GM23338 (cell line): ENCODE results near the gene PTPN7. TPM values are rescaled to one million over a fixed set of nuclear protein-coding genes. Genes with fewer than 3 reads are reported as not detected.

ENCODE experiments used
- ATAC-seq: fragments of 200-7000 bp; cut with Tn5 transposase; 3 replicates; pipeline ENCODE4 v1.9.1; 2020
- DNase-seq: peaks from one replicate; pipeline ENCODE4 v3.0.0-alpha.2; 2015; ENCODE audit warnings: low spot score
- H2AFZ ChIP-seq: fragments of 200-600 bp; sonication (generic); 2 replicates; pipeline ENCODE4 v1.8.0; 2016; ENCODE audit warnings: antibody characterized with exemption, mild to moderate bottlenecking, moderate library complexity
- H3F3A ChIP-seq: fragments of 200-600 bp; sonication (generic); replicated peaks from 2 replicates; pipeline ENCODE4 v1.8.0; 2017; ENCODE audit warnings: antibody characterized with exemption, mixed run types, low read depth
- H3K27ac ChIP-seq: fragments of 200-600 bp; sonication (generic); 2 replicates; pipeline ENCODE4 v1.6.1; 2016; ENCODE audit warnings: low read depth
- H3K27me3 ChIP-seq: fragments of 200-600 bp; sonication (generic); 2 replicates; pipeline ENCODE4 v1.8.0; 2016; ENCODE audit warnings: mild to moderate bottlenecking, mixed run types, moderate library complexity; ENCODE audit not compliant: insufficient read depth
- H3K36me3 ChIP-seq: fragments of 200-600 bp; sonication (generic); 2 replicates; pipeline ENCODE4 v1.8.0; 2016; ENCODE audit warnings: mild to moderate bottlenecking; ENCODE audit not compliant: insufficient read depth
- H3K4me1 ChIP-seq: fragments of 200-600 bp; sonication (generic); 2 replicates; pipeline ENCODE4 v1.8.0; 2016; ENCODE audit warnings: mild to moderate bottlenecking, moderate library complexity; ENCODE audit not compliant: insufficient read depth
- H3K4me2 ChIP-seq: fragments of 200-600 bp; sonication (generic); 2 replicates; pipeline ENCODE4 v1.7.1; 2017; ENCODE audit warnings: mixed run types
- H3K4me3 ChIP-seq: fragments of 200-600 bp; sonication (generic); 2 replicates; pipeline ENCODE4 v1.6.1; 2016; ENCODE audit warnings: mixed run types
- H3K79me2 ChIP-seq: fragments of 200-600 bp; sonication (generic); replicated peaks from 2 replicates; pipeline ENCODE4 v1.8.0; 2017; ENCODE audit warnings: mild to moderate bottlenecking; ENCODE audit not compliant: insufficient read depth
- H3K9me2 ChIP-seq: fragments of 200-600 bp; sonication (generic); 2 replicates; pipeline ENCODE4 v1.8.0; 2017; ENCODE audit not compliant: insufficient read depth
- H4K20me1 ChIP-seq: fragments of 200-600 bp; sonication (generic); replicated peaks from 2 replicates; pipeline ENCODE4 v1.8.0; 2017; ENCODE audit warnings: mild to moderate bottlenecking; ENCODE audit not compliant: insufficient read depth
- H3K27ac Mint-ChIP-seq: 2 replicates; pipeline ENCODE4 v1.8.0; 2020; ENCODE audit warnings: inconsistent platforms, mild to moderate bottlenecking, moderate library complexity, mixed read lengths
- H3K27me3 Mint-ChIP-seq: 3 replicates; pipeline ENCODE4 v1.8.0; 2022; ENCODE audit warnings: low read depth, mild to moderate bottlenecking, moderate library complexity, mixed read lengths, inconsistent platforms; ENCODE audit not compliant: insufficient read depth, poor library complexity
- H3K36me3 Mint-ChIP-seq: 3 replicates; pipeline ENCODE4 v1.8.0; 2021; ENCODE audit warnings: low read depth, mild to moderate bottlenecking, inconsistent platforms, moderate library complexity, mixed read lengths
- H3K4me1 Mint-ChIP-seq: 3 replicates; pipeline ENCODE4 v1.8.0; 2020; ENCODE audit warnings: mild to moderate bottlenecking, inconsistent platforms, mixed read lengths
- H3K4me3 Mint-ChIP-seq: 3 replicates; pipeline ENCODE4 v1.8.0; 2021; ENCODE audit warnings: moderate library complexity, mild to moderate bottlenecking, inconsistent platforms, mixed read lengths
- H3K9me3 Mint-ChIP-seq: 3 replicates; pipeline ENCODE4 v1.8.0; 2020; ENCODE audit warnings: moderate library complexity, mild to moderate bottlenecking, inconsistent platforms, mixed read lengths
- CREB1 ChIP-seq: fragments of 250-450 bp; sonication (Bioruptor Pico); IDR thresholded peaks from 2 replicates; pipeline ENCODE4 v1.5.0; 2020; ENCODE audit warnings: low read depth, mild to moderate bottlenecking, moderate library complexity
- CTCF ChIP-seq, 2 experiments: fragments of 200-600 bp in 1 of 2; sonication (generic) in 1 of 2; conservative IDR thresholded peaks; 2 replicates each; pipeline versions ENCODE4 v1.5.1 to v1.6.1; 2016 to 2017; ENCODE audit warnings: antibody characterized with exemption in 2 of 2, low read depth in 2 of 2, mild to moderate bottlenecking in 2 of 2, moderate library complexity in 1 of 2
- ETS1 ChIP-seq: IDR thresholded peaks from 2 replicates; pipeline ENCODE4 v1.6.1; 2016; ENCODE audit warnings: antibody characterized with exemption
- EZH2phosphoT487 ChIP-seq: fragments of 200-600 bp; sonication (generic); IDR thresholded peaks from one replicate; pipeline ENCODE4 v1.8.1; 2018; ENCODE audit warnings: antibody characterized with exemption; ENCODE audit not compliant: unreplicated experiment
- NANOG ChIP-seq: IDR thresholded peaks from 2 replicates; pipeline ENCODE4 v1.6.1; 2016; ENCODE audit warnings: antibody characterized with exemption, borderline replicate concordance
- POLR2AphosphoS5 ChIP-seq: IDR thresholded peaks from 2 replicates; pipeline ENCODE4 v1.6.1; 2016; ENCODE audit warnings: antibody characterized with exemption, low read depth
- ZNF114 ChIP-seq: fragments of 250-450 bp; sonication (Bioruptor Pico); IDR thresholded peaks from 2 replicates; pipeline ENCODE4 v1.5.0; 2020; ENCODE audit warnings: mild to moderate bottlenecking, moderate library complexity
- ZNF331 ChIP-seq: fragments of 250-450 bp; sonication (Bioruptor Pico); IDR thresholded peaks from 2 replicates; pipeline ENCODE4 v1.5.0; 2020; ENCODE audit warnings: low read depth, mild to moderate bottlenecking, moderate library complexity
- polyA plus RNA-seq: library from polyadenylated mRNA; unstranded; fragments of >200 nt; fragmentation: Nextera tagmentation; extraction: Ambion mirVana; gene quantifications from 2 replicates; pipeline ENCODE4 v1.2.1, GENCODE V29; 2016
- total RNA-seq: library from RNA; depleted of rRNA; stranded (reverse); fragments of >200 nt; shearing (Covaris generic); gene quantifications from 2 replicates; pipeline ENCODE4 v1.2.3, GENCODE V29; 2014
- TF ChIP-seq, protein P1 (sequence below): IDR thresholded peaks from one replicate; pipeline ENCODE4 v1.6.1; 2018; ENCODE audit warnings: antibody characterized with exemption; ENCODE audit not compliant: unreplicated experiment

Gene PTPN7
- total and polyA plus RNA-seq, 2 experiments from 2014 or later, result not detected

DNA sequence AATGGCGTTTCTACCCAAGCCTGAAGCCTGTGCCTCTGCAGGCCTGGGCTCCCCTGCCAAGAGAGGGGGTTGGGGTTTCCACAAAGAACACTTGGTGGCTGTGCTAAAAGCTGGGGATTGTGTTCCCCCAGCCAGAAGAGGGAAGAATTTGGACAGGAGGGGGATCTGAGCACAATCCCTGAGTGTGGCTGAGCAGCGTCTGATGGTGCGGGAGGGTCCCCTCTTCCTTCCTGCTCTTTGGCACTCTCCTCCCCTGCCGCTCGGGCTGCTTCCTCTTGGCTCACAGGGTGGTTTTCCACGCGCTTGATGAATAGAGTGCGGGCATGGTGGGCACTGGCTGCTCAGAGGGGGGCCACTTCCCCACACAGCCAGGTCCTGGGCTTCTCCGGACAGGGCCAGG is 34.0 kb downstream of the PTPN7 start (continued):
- TF ChIP-seq, protein P1, sequence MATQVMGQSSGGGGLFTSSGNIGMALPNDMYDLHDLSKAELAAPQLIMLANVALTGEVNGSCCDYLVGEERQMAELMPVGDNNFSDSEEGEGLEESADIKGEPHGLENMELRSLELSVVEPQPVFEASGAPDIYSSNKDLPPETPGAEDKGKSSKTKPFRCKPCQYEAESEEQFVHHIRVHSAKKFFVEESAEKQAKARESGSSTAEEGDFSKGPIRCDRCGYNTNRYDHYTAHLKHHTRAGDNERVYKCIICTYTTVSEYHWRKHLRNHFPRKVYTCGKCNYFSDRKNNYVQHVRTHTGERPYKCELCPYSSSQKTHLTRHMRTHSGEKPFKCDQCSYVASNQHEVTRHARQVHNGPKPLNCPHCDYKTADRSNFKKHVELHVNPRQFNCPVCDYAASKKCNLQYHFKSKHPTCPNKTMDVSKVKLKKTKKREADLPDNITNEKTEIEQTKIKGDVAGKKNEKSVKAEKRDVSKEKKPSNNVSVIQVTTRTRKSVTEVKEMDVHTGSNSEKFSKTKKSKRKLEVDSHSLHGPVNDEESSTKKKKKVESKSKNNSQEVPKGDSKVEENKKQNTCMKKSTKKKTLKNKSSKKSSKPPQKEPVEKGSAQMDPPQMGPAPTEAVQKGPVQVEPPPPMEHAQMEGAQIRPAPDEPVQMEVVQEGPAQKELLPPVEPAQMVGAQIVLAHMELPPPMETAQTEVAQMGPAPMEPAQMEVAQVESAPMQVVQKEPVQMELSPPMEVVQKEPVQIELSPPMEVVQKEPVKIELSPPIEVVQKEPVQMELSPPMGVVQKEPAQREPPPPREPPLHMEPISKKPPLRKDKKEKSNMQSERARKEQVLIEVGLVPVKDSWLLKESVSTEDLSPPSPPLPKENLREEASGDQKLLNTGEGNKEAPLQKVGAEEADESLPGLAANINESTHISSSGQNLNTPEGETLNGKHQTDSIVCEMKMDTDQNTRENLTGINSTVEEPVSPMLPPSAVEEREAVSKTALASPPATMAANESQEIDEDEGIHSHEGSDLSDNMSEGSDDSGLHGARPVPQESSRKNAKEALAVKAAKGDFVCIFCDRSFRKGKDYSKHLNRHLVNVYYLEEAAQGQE, result no peak
- TF ChIP-seq POLR2AphosphoS5 (no peak), CTCF (conservative IDR thresholded peaks at IDR 0.05; ENCODE audit: low read depth in 2 of 2) (no peak), ZNF331 (CRISPR knock-in tag) (no peak), CREB1 (CRISPR knock-in tag) (no peak), EZH2phosphoT487 (no peak), ETS1 (no peak), ZNF114 (CRISPR knock-in tag) (no peak)

DNA sequence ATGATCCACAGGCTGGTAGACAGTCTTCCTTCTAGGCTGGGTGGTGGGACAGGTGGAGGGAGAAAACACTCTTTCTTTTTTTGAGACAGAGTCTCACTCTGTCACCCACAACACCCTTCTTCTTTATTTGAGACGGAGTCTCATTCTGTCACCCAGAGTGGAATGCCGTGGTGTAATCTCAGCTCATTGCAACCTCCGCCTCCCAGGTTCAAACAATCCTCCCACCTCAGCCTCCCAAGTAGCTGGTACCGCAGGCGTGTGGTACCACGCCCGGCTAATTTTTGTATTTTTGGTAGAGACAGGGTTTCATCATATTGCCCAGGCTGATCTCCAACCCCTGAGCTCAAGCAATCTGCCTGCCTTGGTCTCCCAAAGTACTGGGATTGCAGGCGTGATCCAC is 34.8 kb downstream of the PTPN7 start:
- Histone ChIP-seq H3K4me1 (no peaks in the 10 kb centered on the region), H3K9me2 (no peaks in the 10 kb centered on the region), H3K79me2 (no peaks in the 10 kb centered on the region), H3K4me3 (no peak overlapping the region), H3K4me2 (no peak overlapping the region), H3K36me3 (no peaks in the 10 kb centered on the region), H4K20me1 (no peaks in the 10 kb centered on the region), H2AFZ (no peak overlapping the region), H3K27me3 (no peaks in the 10 kb centered on the region), H3K27ac (no peak overlapping the region), H3F3A (no peaks in the 10 kb centered on the region)
- no peaks in the 10 kb centered on the region; the same call in 2 of the 3 replicates for H3K9me3 Mint-ChIP-seq
- peaks cover 10% of the 10 kb centered on the region for H3K4me1 Mint-ChIP-seq
- DNase-seq, result no peak
- no peak for ATAC-seq
- no peaks in the 10 kb centered on the region; the same call in 2 of the 3 replicates for H3K36me3 Mint-ChIP-seq
- H3K27me3 Mint-ChIP-seq, result peaks cover 13% of the 10 kb centered on the region
- no peak overlapping the region for H3K4me3 Mint-ChIP-seq
- no peak overlapping the region for H3K27ac Mint-ChIP-seq
- TF ChIP-seq CTCF (conservative IDR thresholded peaks at IDR 0.05; ENCODE audit: low read depth in 2 of 2) (no peak), ZNF331 (CRISPR knock-in tag) (no peak), ETS1 (no peak), CREB1 (CRISPR knock-in tag) (no peak), NANOG (no peak)
- TF ChIP-seq, protein P1, result no peak
